Limb (tissue), 2 donors: ENCODE results near the gene EBNA1BP2.
"Not testable (repeated sequence)": the region's sequence is repeated elsewhere in the genome, so short reads cannot be mapped to it uniquely, and the experiment has no call there.

Source experiments
- DNase-seq, 2 donors: peaks; one replicate each; pipeline ENCODE4 v3.0.0-alpha.2; 2016; ENCODE audit errors: extremely low spot score in 2 of 2

The EBNA1BP2 gene

GRCh38 chr1:43121256-43121900, 50.7 kb downstream of the EBNA1BP2 start:
- DNase-seq, result no peak

GRCh38 chr1:43119928-43120586, 52.0 kb downstream of the EBNA1BP2 start:
- not testable (repeated sequence) for DNase-seq
